ENCODE measurements around the gene EDRF1.
"Not testable (repeated sequence)": the region's sequence is repeated elsewhere in the genome, so short reads cannot be mapped to it uniquely, and the experiment has no call there.

The EDRF1 gene

DNA sequence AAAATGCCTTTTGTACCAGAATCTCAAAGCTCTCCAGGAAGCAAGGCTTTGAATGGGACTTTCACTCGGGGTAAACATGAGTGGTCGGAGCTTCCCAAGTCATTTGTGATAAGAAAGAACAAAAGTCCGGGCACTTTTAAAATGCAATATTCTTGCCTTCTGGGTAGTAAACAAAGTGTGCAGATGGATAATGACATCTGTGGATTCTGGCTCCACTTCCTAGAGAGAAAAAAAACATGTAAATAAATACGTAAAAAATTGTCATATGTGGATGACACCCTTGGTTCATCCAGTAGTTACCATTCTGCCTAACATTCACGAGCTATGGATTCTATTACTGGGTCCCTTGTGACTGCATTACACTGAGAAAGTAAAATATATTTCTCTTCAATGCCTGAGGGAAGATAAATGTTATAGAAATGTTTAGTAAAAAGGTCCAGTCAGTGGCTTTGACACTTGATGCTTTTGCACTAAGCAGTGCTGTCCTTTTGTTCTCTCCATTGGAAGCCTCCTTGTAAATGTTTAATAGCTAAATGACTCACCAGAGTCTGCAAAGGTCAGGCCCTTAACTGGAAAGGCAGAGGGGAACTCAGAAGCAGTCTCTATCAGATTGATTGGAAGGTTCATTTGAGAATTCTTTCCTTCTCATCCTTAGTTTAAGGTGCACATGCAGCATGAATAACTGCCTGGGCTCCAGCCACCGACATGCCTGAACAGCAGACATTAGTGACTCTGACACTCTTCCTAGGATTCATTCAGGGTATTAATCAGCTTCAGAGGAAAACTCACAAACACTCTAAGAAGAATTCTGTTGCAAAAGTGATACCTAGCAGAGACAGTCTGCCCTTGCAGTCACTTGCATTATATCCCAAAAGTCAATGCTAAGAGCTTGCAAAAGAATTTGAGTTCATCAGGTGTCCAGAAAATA lies 11.7 kb upstream of the EDRF1 start:
- peak; percentile 80 for DNase-seq (ENCODE audit: low read depth)

DNA sequence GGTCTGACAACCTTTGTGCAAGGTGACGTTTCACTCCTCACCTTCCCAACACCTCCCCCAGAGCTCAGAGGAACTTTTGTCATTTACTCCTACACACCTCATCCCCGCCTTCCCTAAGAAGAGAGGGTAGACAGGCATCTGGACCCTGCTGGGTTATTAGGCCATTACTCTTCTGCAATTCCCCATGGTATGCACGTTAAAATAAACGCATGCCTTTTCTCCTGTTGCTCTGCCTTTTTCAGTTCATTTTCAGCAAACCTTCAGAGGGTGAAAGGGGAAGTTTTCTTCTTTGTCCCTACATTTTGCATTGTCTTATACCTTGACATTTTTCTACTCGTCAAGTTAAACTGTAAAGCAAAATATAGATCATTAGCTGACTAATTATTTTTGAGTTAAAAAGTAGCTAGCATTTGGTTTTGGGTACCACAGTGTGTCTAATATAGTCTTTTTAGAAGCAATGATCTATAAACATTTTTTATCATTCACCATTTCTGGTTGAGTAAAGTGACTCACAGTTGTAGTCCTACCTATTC lies 10.5 kb upstream of the EDRF1 start:
- DNase-seq (ENCODE audit: low read depth), result no peak

DNA sequence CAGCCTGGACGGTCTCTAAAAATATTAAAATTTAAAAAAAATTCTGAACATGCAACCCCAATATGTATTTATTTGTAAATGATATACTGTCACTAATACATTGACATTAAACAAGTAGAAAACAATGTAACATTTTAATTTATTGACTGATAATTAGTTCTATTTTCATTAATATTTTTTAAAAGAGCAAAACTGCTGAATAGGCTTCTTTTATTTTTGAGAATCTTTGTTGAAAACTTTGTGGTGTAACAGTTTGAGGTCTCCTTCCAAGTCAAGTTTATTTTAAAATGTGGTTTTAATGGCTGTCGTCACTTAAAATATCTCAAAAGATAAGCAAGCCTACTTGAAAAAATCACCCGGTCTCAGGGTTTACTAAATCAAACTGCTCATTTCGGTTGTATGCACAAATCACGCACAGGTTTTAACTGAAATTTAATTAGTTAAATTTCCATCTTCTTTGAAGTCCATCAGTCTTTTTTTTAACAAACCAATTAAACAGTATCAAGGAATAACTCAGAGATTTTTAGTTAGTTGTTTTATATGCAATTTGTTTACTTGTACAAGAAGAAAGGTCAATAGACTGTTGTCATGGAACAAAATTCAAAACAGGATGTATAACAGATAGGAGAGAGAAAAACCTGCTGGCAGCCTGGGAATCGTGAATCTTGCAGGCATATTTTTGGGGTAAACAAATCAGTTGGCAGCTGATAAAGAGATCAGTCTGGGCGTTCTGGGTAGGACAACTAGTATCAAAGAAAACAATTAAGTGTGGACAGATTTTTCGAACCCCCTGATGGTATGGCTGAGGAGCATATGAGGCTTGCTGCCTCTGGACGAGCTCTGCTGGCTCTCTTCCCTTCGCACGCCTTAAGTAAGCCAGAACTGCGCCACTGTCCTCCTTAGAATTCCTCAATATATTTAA lies 9.7 kb upstream of the EDRF1 start:
- peak; percentile 28 for DNase-seq (ENCODE audit: low read depth)

DNA sequence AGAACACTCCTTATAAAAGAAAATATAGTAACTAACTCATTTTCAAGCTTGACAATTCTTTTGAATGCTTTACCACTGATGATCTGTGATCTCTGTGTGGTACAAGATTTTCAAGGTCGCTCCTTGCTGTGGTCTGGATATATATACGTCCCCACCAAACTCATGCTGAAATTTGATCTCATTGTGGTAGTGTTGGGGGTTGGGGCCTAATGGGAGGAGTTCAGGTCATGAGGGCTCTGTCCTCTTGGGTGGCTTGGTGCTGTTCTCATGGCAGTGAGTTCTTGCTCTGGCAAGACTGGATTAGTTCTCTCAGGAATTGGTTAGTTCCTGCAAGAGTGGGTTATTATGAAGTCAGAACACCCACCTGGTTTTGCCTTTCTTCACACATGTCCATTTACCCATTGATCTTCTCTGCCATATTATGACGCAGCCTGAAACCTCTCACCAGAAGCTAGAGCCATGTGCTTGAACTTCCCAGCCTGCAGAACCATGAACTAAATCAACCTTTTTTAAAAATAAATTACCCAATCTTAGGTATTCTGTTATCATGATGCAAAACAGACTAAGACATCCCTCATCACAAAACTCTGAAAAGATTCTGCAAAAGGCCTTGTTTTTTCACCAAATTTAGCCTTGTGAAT lies 8.3 kb upstream of the EDRF1 start:
- no peak for DNase-seq (ENCODE audit: low read depth)

DNA sequence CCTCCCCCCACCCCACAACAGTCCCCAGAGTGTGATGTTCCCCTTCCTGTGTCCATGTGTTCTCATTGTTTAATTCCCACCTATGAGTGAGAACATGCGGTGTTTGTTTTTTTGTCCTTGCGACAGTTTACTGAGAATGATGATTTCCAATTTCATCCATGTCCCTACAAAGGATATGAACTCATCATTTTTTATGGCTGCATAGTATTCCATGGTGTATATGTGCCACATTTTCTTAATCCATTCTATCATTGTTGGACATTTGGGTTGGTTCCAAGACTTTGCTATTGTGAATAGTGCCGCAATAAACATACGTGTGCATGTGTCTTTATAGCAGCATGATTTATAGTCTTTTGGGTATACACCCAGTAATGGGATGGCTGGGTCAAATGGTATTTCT lies 4.8 kb upstream of the EDRF1 start:
- DNase-seq (ENCODE audit: low read depth), result not testable (repeated sequence)

DNA sequence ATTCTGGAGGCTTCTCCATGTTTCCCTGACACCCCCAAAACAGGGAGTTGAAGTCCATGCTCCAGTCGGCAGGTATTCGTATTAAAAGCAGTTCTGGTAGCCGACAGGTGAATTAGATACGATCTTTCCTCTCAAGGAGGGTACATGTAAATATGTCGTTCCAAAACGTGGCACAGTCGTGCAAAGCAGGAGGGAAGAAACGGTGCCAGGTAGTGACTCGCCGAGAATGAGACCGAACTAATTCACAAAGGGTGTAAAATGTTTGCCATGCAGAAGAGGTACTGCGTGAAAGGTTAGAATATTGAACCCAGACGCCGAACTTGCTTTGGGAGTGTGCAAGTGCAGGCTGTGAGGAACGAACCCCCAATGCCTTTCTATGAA lies 483 bp downstream of the EDRF1 start:
- DNase-seq (ENCODE audit: low read depth), result no peak

DNA sequence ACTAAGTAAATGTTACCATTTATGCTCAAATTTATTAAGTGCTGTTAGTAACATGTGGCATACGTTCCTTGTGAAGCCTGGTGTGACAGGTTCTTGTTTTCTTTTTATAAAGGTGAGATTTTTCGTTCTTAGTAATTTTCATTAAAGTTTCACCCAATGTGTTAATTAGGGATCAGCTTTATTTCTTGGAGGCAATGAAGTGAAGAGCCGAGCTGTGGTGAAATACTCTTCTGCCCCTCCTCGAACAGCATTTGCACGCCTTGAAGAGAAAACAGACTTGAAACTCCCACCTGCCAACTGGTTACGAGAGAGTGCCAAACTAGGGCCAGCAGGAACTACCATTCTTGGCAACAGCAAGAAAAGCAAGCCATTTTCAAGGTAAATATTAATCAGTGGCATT lies 1.5 kb downstream of the EDRF1 start:
- no peak for DNase-seq (ENCODE audit: low read depth)

DNA sequence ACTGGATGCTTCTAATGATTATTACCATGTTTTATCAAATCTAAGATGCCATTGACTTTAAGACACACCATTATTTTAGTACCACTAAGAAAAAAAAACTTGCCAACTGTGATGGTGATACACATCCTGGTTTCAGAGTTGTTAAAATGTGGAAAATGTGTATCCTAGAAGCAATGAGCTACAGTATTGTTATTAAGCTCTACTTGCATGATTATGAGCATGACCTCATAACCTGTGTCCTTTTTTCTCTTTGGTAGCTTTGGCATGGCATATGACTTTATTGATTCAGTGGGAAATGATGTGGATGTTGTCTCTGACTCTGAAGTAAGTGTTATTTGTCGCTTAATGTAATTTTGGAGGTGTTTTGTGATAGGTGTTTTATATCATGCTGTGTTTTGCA lies 3.3 kb downstream of the EDRF1 start:
- DNase-seq (ENCODE audit: low read depth), result no peak

DNA sequence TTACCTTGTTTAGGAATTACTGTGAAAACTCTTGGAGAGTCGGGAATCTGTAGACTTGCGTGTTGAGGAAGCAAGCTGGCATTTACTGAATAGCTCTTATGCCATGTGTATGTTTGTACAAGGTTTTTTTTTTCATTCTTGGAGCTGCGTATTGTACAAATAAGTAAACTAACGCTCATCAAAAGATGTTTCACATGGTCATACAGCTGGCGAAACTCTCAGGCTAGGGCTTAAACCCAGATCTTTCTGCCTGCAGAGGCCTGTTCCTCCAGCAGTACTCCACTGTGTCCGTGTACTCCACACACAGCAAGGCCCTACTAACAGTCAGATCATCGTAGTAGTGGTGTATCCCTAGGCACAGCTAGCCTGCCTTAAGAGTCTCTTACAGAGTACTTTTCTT lies 7.4 kb downstream of the EDRF1 start:
- no peak for DNase-seq (ENCODE audit: low read depth)

DNA sequence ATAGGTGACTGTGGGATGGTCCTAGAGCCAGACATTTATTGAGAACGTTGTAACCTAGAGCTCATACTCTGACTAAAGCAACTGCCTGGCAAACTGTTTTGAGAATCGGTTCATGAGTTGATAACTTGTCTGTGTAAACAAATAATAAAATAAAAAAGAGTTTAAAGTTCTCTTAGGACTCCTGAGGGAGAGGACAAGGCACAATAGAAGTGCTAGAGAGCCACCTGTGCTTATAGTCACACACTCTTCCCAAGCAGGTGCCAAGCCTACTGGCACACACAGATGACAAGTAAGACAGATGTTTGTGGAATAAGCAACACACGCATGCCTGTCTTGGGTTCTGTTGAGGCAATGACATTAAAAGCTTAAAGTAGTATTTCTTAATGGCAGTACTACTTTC lies 7.9 kb downstream of the EDRF1 start:
- no peak for DNase-seq (ENCODE audit: low read depth)

DNA sequence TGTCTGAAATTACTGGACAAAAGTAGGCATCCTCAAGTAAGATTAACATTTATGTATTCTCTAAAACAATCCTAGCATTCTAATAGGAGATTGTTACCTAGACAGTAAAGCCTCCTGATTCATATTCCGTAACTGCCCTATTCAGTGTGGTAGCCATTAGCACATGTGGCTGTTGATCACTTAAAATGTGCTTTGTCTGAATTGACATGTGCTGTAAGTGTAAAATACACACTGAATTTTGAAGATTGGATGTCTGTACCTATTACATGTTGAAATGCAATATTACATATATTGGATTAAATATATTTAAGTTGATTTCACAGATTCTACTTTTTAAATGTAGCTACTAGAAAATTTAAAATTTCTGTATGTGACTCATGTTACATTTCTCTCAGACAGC lies 14.6 kb downstream of the EDRF1 start:
- DNase-seq (ENCODE audit: low read depth), result no peak

DNA sequence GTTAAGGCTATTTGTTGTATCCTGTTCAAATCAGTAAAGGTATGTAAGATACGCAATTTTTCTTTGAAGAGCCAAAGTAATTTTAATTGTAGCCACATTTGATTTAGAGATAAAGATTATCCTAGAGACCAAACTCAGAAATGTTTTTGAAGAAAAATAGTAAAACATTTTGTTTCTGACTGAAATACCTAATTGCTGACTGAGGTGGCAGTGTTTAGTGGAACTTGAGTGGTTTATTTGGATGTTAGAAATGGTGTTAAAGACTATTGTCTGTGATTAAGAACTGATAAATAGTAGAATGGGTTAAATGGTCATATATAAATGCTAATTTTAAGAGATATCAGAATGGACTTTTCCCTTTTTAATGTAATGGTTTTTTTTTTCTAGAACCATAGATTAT lies 15.3 kb downstream of the EDRF1 start:
- DNase-seq (ENCODE audit: low read depth), result no peak

DNA sequence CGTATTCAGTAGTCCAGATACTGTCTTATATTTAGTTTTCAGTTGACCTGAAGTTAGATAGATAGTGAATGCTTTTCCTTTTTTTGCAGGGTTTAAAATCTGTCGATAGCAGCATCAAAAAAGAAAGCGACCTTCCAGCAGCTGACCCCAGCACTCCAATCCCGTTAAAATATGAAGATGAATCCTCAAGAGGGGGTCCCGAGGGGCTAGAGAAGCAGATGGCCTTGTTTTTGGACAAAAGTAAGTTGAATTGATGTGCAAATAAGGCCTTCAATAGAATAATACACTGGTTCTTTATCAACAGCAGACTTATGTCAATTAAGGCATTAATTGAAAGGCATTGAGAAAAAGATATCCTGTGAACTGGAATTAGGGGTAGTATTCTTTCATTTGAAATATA lies 18.7 kb downstream of the EDRF1 start:
- no peak for DNase-seq (ENCODE audit: low read depth)

DNA sequence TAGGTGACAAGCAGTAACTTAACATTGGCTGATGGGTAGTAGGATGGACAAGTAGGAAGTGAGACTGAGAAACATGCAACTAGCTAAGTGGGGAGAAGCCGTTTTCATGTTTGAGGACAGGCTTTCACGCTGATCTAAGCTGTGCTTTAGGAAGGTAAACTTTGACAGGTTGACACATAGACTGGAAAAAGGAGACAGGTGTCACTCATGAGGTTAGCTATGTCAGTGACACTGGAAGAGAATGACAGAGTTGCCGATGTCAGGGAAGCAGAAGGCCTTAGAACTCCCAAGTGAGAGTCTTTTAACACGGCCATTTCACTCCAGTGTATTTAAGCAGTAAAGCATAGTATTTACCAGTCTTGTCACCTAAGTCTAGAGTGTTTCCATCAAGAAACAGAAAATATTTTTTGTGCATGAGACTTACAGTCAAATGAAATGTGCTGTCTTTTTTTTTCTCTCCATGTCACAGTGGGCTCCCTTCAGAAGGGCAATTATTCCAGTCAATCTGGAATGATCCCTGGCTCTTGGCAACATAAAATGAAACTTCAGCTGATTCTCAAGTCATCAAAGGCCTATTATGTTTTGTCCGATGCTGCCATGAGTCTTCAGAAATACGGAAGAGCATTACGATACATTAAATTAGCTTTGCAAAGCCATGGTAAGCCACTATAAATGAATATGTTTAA lies 20.6 kb downstream of the EDRF1 start:
- no peak for DNase-seq (ENCODE audit: low read depth)

DNA sequence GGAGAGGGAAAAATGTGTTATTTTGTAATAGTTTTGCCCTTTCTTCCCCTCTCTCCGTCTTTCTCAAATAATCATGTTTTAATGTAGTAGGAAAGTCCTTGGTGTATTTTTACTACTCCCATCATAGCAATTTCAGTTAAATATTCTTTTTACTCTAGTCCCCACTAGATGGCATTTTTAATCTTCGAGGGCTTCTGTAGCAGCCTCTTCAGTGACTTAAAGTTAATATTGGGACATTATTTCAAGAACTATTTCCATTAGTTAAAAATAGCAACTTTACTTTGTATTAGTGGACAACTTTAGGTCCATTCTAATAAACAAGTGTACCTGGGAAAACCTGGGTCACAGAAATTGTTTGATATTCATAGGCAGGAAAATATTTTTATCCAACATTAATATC lies 23.0 kb downstream of the EDRF1 start:
- peak; percentile 4 for DNase-seq (ENCODE audit: low read depth)

DNA sequence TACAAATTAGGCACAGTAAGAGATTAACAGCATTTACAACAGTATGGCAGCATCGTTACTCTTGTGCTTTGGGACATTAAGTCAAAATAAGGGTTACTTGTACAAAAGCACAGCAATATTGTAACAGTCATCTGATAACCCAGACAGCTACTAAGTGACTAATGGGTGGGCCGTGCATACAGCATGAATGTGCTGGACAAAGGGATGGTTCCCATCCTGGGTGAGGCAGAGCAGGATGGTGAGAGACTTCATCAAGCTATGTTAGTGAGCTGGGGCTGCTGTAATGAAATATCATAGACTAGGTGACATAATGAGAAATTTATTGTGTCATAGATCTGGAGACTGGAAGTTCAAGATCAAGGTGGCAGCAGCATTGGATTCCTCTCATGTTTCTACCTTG lies 25.4 kb downstream of the EDRF1 start:
- no peak for DNase-seq (ENCODE audit: low read depth)

DNA sequence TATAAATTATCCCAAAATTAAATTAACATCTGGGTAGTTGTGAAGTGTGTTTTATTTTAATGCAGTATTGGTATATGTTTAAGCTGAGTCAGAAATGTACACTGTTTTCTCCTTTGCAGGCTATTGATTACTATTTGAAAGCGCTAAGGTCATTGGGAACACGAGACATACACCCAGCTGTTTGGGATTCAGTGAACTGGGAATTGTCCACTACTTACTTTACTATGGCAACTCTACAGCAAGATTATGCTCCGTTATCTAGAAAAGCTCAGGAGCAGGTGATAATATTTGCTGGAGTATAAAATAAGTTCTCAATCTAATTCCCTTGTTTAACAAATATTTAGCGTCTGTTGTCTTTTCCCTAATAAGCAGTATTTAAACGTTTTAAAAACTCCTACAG lies 27.9 kb downstream of the EDRF1 start:
- no peak for DNase-seq (ENCODE audit: low read depth)

DNA sequence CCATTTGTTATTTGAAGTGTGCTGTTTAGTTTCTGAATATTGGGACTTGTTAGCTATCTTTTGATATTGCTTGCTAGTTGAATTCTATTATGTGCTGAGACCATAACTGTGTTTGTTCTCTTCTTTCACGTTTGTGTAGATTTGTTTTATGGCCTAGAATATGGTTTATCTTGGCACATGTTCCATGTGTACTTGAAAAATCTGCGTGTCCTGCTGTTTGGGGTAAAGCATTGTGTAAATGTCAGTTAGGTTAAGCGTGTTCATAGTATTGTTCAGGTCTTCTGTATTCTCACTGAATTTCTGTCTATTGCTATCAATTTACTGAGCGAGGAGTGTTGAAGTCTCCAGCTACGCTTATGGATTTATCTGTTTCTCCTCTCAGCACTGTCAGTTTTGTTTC lies 36.7 kb downstream of the EDRF1 start:
- DNase-seq (ENCODE audit: low read depth), result no peak

DNA sequence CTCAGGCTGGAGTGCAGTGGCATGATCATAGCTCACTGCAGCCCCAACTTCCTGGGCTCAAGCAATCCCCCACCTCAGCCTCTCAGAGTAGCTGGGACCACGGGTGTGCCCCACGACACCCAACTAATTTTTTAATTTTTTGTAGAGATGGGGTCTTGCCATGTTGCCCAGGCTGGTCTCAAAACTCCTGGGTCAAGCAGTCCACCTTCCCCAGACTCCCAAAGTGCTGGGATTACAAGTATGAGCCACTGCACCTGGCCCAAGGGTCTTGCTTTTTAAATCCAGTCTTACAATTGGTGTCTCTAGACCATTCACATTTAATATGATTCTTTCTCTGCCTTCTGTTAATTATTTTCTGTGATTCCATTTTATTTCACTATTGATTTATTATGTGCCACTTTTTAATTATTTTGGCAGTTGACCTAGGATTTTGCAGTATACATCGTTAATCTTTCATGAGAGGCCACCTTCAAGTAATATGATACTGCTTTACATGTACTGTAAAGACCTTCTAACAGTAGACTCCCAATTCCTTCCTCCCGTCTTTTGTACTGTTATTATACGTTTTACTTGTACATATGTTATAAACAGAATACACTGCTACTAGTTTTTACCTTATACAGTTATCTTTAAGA lies 37.5 kb downstream of the EDRF1 start:
- no peak for DNase-seq (ENCODE audit: low read depth)

DNA sequence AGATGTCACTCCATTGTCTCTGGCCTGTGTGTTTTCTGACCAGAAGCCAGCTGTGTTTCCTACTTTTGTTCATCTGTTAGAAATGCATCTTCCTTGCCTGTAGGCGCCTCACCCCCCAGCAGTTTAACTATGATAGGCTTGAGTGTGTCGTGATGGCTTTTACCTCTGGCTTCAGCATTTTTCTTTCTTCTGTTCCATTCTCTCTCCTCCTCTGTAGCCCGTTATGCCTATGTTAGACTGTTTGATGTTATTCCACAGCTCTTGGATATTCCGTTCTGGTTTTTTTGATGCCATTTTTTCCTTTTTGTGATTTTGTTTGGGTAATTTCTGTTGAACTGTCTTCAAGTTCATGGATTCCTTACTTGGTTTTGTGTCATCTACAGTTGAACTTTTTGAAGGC lies 38.2 kb downstream of the EDRF1 start:
- DNase-seq (ENCODE audit: low read depth), result no peak

DNA sequence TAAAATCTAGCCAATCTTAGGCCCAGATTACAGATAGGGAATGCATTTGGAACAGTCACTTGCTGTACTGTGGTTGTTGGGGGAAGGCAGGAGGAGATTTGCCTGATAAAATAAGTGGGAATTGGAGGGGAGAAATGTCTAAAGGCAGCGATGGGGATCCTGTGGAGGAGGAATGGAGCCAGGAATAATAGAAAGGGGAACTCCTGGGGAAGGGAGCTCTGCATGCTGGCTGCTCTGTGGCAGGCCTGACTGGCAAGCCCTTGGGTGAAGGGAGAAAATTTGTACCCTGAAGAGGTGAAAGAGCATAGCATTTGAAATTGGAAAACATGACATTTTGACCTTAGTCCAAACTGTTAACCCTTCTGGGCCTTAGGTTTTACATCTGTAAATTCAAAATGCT lies 42.5 kb downstream of the EDRF1 start:
- no peak for DNase-seq (ENCODE audit: low read depth)

Measured in EH (cell line).